HepG2 (cell line): ENCODE measurements around the gene FOXP3. TPM values are rescaled to one million over a fixed set of nuclear protein-coding genes. Genes with fewer than 3 reads are reported as not detected.
A peak's percentile ranks its signal among the peaks of the same experiment; 100 is the strongest.

Source experiments
- FOXP1 ChIP-seq, 2 experiments: fragments of 450-650 bp in 1 of 2; IDR thresholded peaks; 2 replicates each; pipeline ENCODE4 v1.6.1; 2017 to 2018; ENCODE audit warnings: antibody characterized with exemption in 1 of 2
- GATAD1 ChIP-seq: IDR thresholded peaks from 2 replicates; pipeline ENCODE4 v1.6.1; 2016; ENCODE audit warnings: missing genetic modification reagents, missing compliant biosample characterization
- KLF6 ChIP-seq: IDR thresholded peaks from 2 replicates; pipeline ENCODE4 v1.8.0; 2016; ENCODE audit warnings: missing biosample characterization, missing genetic modification reagents
- NR2F1 ChIP-seq, 2 experiments: fragments of 450-650 bp in 1 of 2; formaldehyde crosslinking in 1 of 2; IDR thresholded peaks; 2 replicates each; pipeline versions ENCODE4 v1.5.0 to v1.6.1; 2016 to 2020; ENCODE audit warnings: mild to moderate bottlenecking in 1 of 2, missing compliant biosample characterization in 1 of 2, missing genetic modification reagents in 1 of 2, moderate library complexity in 1 of 2
- ONECUT2 ChIP-seq: sonication (generic); formaldehyde crosslinking; IDR thresholded peaks from 2 replicates; pipeline ENCODE4 v1.4.0; 2020; ENCODE audit warnings: missing genetic modification reagents
- PHF8 ChIP-seq: sonication (generic); formaldehyde crosslinking; IDR thresholded peaks from 2 replicates; pipeline ENCODE4 v1.5.0; 2020; ENCODE audit warnings: missing genetic modification reagents
- POLR2A ChIP-seq, 2 experiments: IDR thresholded peaks; 2 replicates each; pipeline ENCODE4 v1.6.1; 2011; ENCODE audit warnings: low read depth in 2 of 2, low read length in 2 of 2, mild to moderate bottlenecking in 1 of 2, moderate library complexity in 1 of 2; ENCODE audit not compliant: insufficient read depth in 1 of 2
- RBM39 ChIP-seq: fragments of 200-400 bp; formaldehyde crosslinking; IDR thresholded peaks from one replicate; pipeline ENCODE4 v1.6.1; 2018; ENCODE audit warnings: antibody characterized with exemption, mild to moderate bottlenecking, low read depth, low read length; ENCODE audit not compliant: poor library complexity, severe bottlenecking
- RXRB ChIP-seq: IDR thresholded peaks from 2 replicates; pipeline ENCODE4 v1.6.1; 2016; ENCODE audit warnings: borderline replicate concordance, missing genetic modification reagents, missing compliant biosample characterization
- SAP130 ChIP-seq: IDR thresholded peaks from 2 replicates; pipeline ENCODE4 v1.6.1; 2016; ENCODE audit warnings: low read depth
- SIN3A ChIP-seq: IDR thresholded peaks from 2 replicates; pipeline ENCODE4 v1.6.1; 2011; ENCODE audit warnings: low read depth, mild to moderate bottlenecking, control low read depth, low read length, borderline replicate concordance
- SPEN ChIP-seq: sonication (generic); formaldehyde crosslinking; IDR thresholded peaks from 2 replicates; pipeline ENCODE4 v1.5.1; 2020; ENCODE audit warnings: low read depth, mild to moderate bottlenecking, missing genetic modification reagents
- TEF ChIP-seq: sonication (generic); formaldehyde crosslinking; IDR thresholded peaks from 2 replicates; pipeline ENCODE4 v1.5.0; 2020; ENCODE audit warnings: missing genetic modification reagents
- ZBTB2 ChIP-seq: sonication (generic); formaldehyde crosslinking; IDR thresholded peaks from 2 replicates; pipeline ENCODE4 v1.8.0; 2022; ENCODE audit warnings: low read depth, missing genetic modification reagents
- ZBTB37 ChIP-seq: sonication (generic); formaldehyde crosslinking; IDR thresholded peaks from 2 replicates; pipeline ENCODE4 v1.4.0; 2020; ENCODE audit warnings: mild to moderate bottlenecking, missing genetic modification reagents
- ZFP1 ChIP-seq: IDR thresholded peaks from 2 replicates; pipeline ENCODE4 v1.6.1; 2016
- ZNF431 ChIP-seq: sonication (generic); formaldehyde crosslinking; IDR thresholded peaks from 2 replicates; pipeline ENCODE4 v1.9.0; 2022; ENCODE audit warnings: missing genetic modification reagents, low read depth, mild to moderate bottlenecking, borderline replicate concordance
- ZNF580 ChIP-seq: IDR thresholded peaks from 2 replicates; pipeline ENCODE4 v1.6.1; 2016; ENCODE audit warnings: low read depth, borderline replicate concordance
- ZNF672 ChIP-seq: sonication (generic); formaldehyde crosslinking; IDR thresholded peaks from 2 replicates; pipeline ENCODE4 v1.8.1; 2022; ENCODE audit warnings: missing genetic modification reagents
- ZNF891 ChIP-seq: sonication (generic); formaldehyde crosslinking; IDR thresholded peaks from 2 replicates; pipeline ENCODE4 v1.5.0; 2020; ENCODE audit warnings: mild to moderate bottlenecking, missing genetic modification reagents
- polyA plus RNA-seq, 8 experiments: library from polyadenylated mRNA; depleted of rRNA in 3 of 8; stranded (reverse) in 7 of 8; unstranded in 1 of 8; fragments of >200 nt; fragmentation: Illumina TruSeq in 4 of 8; extraction: Trizol in 4 of 8; gene quantifications; 2 replicates each; pipeline versions ENCODE4 v1.2.1 to v1.2.3, GENCODE V29; 2011 to 2016; ENCODE audit warnings: low read depth in 4 of 8, missing spikeins in 1 of 8, mixed read lengths in 1 of 8; ENCODE audit not compliant: insufficient read depth in 1 of 8
- total RNA-seq, 5 experiments: library from RNA; depleted of rRNA; stranded (reverse); fragments of >200 nt; fragmentation: Illumina TruSeq; extraction: Trizol; gene quantifications; 2 replicates each; pipeline ENCODE4 v1.2.3, GENCODE V29; 2016; ENCODE audit warnings: low read depth in 1 of 5
- TF ChIP-seq, protein P1 (sequence below): IDR thresholded peaks from 2 replicates; pipeline ENCODE4 v1.6.1; 2016; ENCODE audit warnings: low read depth, missing genetic modification reagents, missing compliant biosample characterization

FOXP3 gene
- total and polyA plus RNA-seq, 2 of the 13 experiments (the other 11 are each of a cell fraction or from before 2014, with no cell fraction given), result 0.04 TPM; not detected in 1

DNA sequence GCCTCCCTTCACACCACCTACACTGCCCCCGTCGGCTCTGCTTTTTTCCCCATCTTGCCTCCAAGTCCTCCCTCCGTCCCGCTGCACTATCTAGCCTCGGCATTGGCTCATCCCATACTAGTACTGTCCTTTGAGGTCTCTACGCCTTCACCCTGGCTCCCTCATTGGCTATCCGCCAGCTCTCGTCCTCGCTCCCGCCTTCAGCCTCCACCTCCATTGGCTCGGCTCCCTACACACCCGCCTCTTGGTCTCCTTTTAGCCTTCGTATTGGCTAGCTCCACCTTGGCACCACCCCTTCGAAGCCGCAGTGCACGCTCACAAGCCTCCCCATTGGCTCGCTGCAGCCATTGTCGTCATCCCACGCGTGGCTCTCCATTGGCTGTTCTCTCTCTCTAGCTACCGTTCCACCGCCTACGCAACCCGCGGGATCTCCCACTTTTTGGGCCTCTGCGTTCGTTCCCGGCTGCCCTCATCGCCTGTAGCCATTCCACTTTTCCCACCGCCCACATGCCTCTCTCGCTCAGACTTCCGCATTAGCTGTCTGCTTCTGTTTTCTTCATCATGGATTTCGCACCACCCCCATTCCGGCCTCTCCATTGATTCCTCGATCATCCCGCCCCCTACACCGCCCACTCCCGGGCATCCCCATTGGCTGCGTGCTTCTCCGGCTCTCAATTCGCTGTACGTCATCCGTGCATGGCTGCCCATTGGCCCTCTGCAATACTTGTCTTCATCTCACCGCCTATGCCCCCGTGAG, 4.7 kb upstream of the FOXP3 start (continued):
- TF ChIP-seq PHF8 (CRISPR knock-in tag) (0 out of 2 replicates have a peak, but pooled peaks have one; percentile 27), ZNF891 (CRISPR knock-in tag) (no peak), ZNF431 (CRISPR knock-in tag) (no peak), ZFP1 (no peak), RXRB (CRISPR knock-in tag) (no peak), GATAD1 (peak; percentile 69), RBM39 (no peak), ONECUT2 (no peak), ZBTB2 (no peak), POLR2A (IDR thresholded peaks at IDR 0.05; ENCODE audit: insufficient read depth in 1 of 2, low read depth in 2 of 2, low read length in 2 of 2) (peak in 1 of 2 experiments; percentile 60; a peak in 2 of 4 replicates), ZNF580 (CRISPR knock-in tag) (no peak), TEF (CRISPR knock-in tag) (no peak), SIN3A (no peak), SPEN (0 out of 2 replicates have a peak, but pooled peaks have one; percentile 53), FOXP1 (IDR thresholded peaks at IDR 0.05) (no peak), FOXP1 (CRISPR knock-in tag; IDR thresholded peaks at IDR 0.05) (no peak), NR2F1 (CRISPR knock-in tag; IDR thresholded peaks at IDR 0.05) (no peak), KLF6 (CRISPR knock-in tag) (no peak), ZNF672 (no peak), ZBTB37 (no peak), SAP130 (CRISPR knock-in tag) (peak; percentile 11; the same call in 1 of the 2 replicates)
- TF ChIP-seq, protein P1, sequence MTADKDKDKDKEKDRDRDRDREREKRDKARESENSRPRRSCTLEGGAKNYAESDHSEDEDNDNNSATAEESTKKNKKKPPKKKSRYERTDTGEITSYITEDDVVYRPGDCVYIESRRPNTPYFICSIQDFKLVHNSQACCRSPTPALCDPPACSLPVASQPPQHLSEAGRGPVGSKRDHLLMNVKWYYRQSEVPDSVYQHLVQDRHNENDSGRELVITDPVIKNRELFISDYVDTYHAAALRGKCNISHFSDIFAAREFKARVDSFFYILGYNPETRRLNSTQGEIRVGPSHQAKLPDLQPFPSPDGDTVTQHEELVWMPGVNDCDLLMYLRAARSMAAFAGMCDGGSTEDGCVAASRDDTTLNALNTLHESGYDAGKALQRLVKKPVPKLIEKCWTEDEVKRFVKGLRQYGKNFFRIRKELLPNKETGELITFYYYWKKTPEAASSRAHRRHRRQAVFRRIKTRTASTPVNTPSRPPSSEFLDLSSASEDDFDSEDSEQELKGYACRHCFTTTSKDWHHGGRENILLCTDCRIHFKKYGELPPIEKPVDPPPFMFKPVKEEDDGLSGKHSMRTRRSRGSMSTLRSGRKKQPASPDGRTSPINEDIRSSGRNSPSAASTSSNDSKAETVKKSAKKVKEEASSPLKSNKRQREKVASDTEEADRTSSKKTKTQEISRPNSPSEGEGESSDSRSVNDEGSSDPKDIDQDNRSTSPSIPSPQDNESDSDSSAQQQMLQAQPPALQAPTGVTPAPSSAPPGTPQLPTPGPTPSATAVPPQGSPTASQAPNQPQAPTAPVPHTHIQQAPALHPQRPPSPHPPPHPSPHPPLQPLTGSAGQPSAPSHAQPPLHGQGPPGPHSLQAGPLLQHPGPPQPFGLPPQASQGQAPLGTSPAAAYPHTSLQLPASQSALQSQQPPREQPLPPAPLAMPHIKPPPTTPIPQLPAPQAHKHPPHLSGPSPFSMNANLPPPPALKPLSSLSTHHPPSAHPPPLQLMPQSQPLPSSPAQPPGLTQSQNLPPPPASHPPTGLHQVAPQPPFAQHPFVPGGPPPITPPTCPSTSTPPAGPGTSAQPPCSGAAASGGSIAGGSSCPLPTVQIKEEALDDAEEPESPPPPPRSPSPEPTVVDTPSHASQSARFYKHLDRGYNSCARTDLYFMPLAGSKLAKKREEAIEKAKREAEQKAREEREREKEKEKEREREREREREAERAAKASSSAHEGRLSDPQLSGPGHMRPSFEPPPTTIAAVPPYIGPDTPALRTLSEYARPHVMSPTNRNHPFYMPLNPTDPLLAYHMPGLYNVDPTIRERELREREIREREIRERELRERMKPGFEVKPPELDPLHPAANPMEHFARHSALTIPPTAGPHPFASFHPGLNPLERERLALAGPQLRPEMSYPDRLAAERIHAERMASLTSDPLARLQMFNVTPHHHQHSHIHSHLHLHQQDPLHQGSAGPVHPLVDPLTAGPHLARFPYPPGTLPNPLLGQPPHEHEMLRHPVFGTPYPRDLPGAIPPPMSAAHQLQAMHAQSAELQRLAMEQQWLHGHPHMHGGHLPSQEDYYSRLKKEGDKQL (CRISPR knock-in tag), result no peak
